ENCODE measurements around the gene RBM24. TPM values are rescaled to one million over a fixed set of nuclear protein-coding genes. Genes with fewer than 3 reads are reported as not detected.

Gene RBM24
- total RNA-seq, 1 experiment from 2014 or later, result 0.48 TPM

DNA sequence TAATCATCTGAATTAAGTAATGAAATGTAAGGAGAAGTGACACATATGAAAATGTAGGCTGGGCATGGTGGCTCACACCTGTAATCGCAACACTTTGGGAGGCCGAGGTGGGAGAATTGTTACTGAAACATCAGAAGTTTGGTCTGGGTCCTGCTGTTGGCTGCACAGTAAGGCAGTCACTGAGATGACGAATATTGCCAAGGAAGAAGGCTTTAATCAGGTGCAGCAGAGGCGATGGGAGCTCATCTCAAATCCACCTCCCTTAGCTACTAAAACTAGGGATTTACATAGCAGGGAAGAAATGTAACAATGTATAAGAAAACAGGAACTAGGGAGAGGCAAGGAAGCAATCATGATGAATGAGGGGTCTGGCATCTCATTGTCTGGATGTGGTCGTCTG is 50.1 kb downstream of the RBM24 start:
- H2AK5ac ChIP-seq (ENCODE audit: insufficient read length, low read length), result no peak overlapping the region
- H3K9me3 ChIP-seq (ENCODE audit: control insufficient read depth, low read depth, low read length), result no peaks in the 10 kb centered on the region
- H3K14ac ChIP-seq (ENCODE audit: insufficient read depth, low read length), result no peak overlapping the region
- no peaks in the 10 kb centered on the region for H3K27me3 ChIP-seq (ENCODE audit: insufficient read depth, low read length)
- H3K9ac ChIP-seq (ENCODE audit: extremely low read depth, insufficient read length, low read length), result no peak overlapping the region
- no peak overlapping the region for H2BK12ac ChIP-seq (ENCODE audit: insufficient read length, low read depth, low read length)
- Mint-ChIP-seq H3K27me3 (ENCODE audit: low read depth) (peaks cover 1% of the 10 kb centered on the region), H3K27ac (no peak overlapping the region), H3K4me3 (no peak overlapping the region), H3K9me3 (peaks cover 14% of the 10 kb centered on the region in 2 experiments), H3K36me3 (ENCODE audit: insufficient read depth in 1 of 3, low read depth in 3 of 3) (peaks cover 2 to 6% (median 5%) of the 10 kb centered on the region in 3 experiments; a peak in 6 of 7 replicates), H3K4me1 (no peaks in the 10 kb centered on the region)
- no CpG with 5 or more reads among the region's 5 CpGs for WGBS (ENCODE audit: extremely low coverage, insufficient read length, low lambda C conversion rate)
- no peak overlapping the region for H2BK20ac ChIP-seq (ENCODE audit: low read depth, low read length, poor library complexity, severe bottlenecking)
- no peak overlapping the region for H4K5ac ChIP-seq (ENCODE audit: insufficient read length, low read depth, low read length)
- H3K4ac ChIP-seq (ENCODE audit: low read depth, low read length), result no peak overlapping the region
- H3K23me2 ChIP-seq (ENCODE audit: insufficient read length, low read depth, low read length, poor library complexity, severe bottlenecking), result no peaks in the 10 kb centered on the region
- H3K79me1 ChIP-seq (ENCODE audit: insufficient read depth, low read depth, low read length, poor library complexity, severe bottlenecking), result no peaks in the 10 kb centered on the region
- H3K27ac ChIP-seq (ENCODE audit: insufficient read length, low read depth, low read length), result no peak overlapping the region
- H2BK15ac ChIP-seq (ENCODE audit: low read depth, low read length), result no peak overlapping the region
- no peak overlapping the region for H2AFZ ChIP-seq (ENCODE audit: low read length)
- no peak overlapping the region for H4K91ac ChIP-seq (ENCODE audit: insufficient read length, low read depth, low read length)
- H4K8ac ChIP-seq (replicated peaks; ENCODE audit: insufficient read length, low read depth, low read length), result no peak overlapping the region
- DNase-seq, result no peak
- no peak overlapping the region for H3K4me2 ChIP-seq (ENCODE audit: insufficient read depth, insufficient read length, low read length)
- no peaks in the 10 kb centered on the region for H3K79me2 ChIP-seq (ENCODE audit: insufficient read depth, low read length)
- H2BK120ac ChIP-seq (ENCODE audit: low read depth, low read length, poor library complexity, severe bottlenecking), result no peak overlapping the region
- no peak overlapping the region for H3K56ac ChIP-seq (ENCODE audit: insufficient read length, low read depth, low read length)
- H4K20me1 ChIP-seq (ENCODE audit: control insufficient read depth, insufficient read depth, insufficient read length), result no peaks in the 10 kb centered on the region
- H3K4me1 ChIP-seq (ENCODE audit: insufficient read depth, low read length), result no peaks in the 10 kb centered on the region
- no peak overlapping the region for H3K23ac ChIP-seq (ENCODE audit: insufficient read length, low read depth, low read length)
- TF ChIP-seq CTCF (conservative IDR thresholded peaks at IDR 0.05), result no peak
- H3K18ac ChIP-seq (ENCODE audit: insufficient read length, low read depth, low read length), result no peak overlapping the region
- no peak overlapping the region for H2BK5ac ChIP-seq (ENCODE audit: insufficient read length, low read length)
- H3T11ph ChIP-seq (ENCODE audit: low read length), result no peak overlapping the region
